Ishikawa (cell line): ENCODE results near the gene DIP2A.

ENCODE experiments used
- CEBPB ChIP-seq: IDR thresholded peaks from 2 replicates; pipeline ENCODE4 v1.6.1; 2012
- CREB1 ChIP-seq: IDR thresholded peaks from 2 replicates; pipeline ENCODE4 v1.6.1; 2012; ENCODE audit warnings: low read depth
- EGR1 ChIP-seq: IDR thresholded peaks from 2 replicates; pipeline ENCODE4 v1.6.1; 2012
- EP300 ChIP-seq: IDR thresholded peaks from 2 replicates; pipeline ENCODE4 v1.6.1; 2012; ENCODE audit warnings: borderline replicate concordance
- FOXM1 ChIP-seq: IDR thresholded peaks from 2 replicates; pipeline ENCODE4 v1.6.1; 2012; ENCODE audit warnings: low read depth, borderline replicate concordance
- NFIC ChIP-seq: IDR thresholded peaks from 2 replicates; pipeline ENCODE4 v1.6.1; 2012
- RAD21 ChIP-seq: IDR thresholded peaks from 2 replicates; pipeline ENCODE4 v1.6.1; 2012; ENCODE audit warnings: low read depth
- REST ChIP-seq: IDR thresholded peaks from 2 replicates; pipeline ENCODE4 v1.6.1; 2012; ENCODE audit warnings: low read depth, mild to moderate bottlenecking
- TAF1 ChIP-seq: IDR thresholded peaks from 2 replicates; pipeline ENCODE4 v1.6.1; 2012; ENCODE audit warnings: low read depth, mild to moderate bottlenecking
- TCF12 ChIP-seq: IDR thresholded peaks from 2 replicates; pipeline ENCODE4 v1.6.1; 2012; ENCODE audit warnings: low read depth
- TEAD4 ChIP-seq: IDR thresholded peaks from 2 replicates; pipeline ENCODE4 v1.6.1; 2012
- YY1 ChIP-seq: IDR thresholded peaks from 2 replicates; pipeline ENCODE4 v1.6.1; 2012; ENCODE audit warnings: low read depth
- ZBTB7A ChIP-seq: IDR thresholded peaks from 2 replicates; pipeline ENCODE4 v1.6.1; 2012; ENCODE audit warnings: low read depth
- TF ChIP-seq, protein P1 (sequence below): IDR thresholded peaks from 2 replicates; pipeline ENCODE4 v1.6.1; 2012
- TF ChIP-seq, protein P2 (sequence below): IDR thresholded peaks from 2 replicates; pipeline ENCODE4 v1.6.1; 2012

Gene DIP2A

GRCh38 chr21:46411236-46411635 lies 47.5 kb upstream of the DIP2A start:
- TF ChIP-seq YY1 (no peak), TAF1 (no peak), RAD21 (no peak), NFIC (no peak)

- TF ChIP-seq TAF1 = no peak
- no peak for TF ChIP-seq YY1
- TF ChIP-seq, protein P1, sequence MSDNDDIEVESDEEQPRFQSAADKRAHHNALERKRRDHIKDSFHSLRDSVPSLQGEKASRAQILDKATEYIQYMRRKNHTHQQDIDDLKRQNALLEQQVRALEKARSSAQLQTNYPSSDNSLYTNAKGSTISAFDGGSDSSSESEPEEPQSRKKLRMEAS = no peak
- TF ChIP-seq CEBPB = no peak
- no peak for TF ChIP-seq NFIC
- TF ChIP-seq FOXM1 = no peak
- TF ChIP-seq CREB1 = no peak
- no peak for TF ChIP-seq TCF12
- TF ChIP-seq, protein P2, sequence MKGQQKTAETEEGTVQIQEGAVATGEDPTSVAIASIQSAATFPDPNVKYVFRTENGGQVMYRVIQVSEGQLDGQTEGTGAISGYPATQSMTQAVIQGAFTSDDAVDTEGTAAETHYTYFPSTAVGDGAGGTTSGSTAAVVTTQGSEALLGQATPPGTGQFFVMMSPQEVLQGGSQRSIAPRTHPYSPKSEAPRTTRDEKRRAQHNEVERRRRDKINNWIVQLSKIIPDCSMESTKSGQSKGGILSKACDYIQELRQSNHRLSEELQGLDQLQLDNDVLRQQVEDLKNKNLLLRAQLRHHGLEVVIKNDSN = no peak
- TF ChIP-seq RAD21 = no peak
- TF ChIP-seq ZBTB7A = no peak
- TF ChIP-seq EP300 = no peak
- no peak for TF ChIP-seq REST
- TF ChIP-seq EGR1 = no peak
- no peak for TF ChIP-seq TEAD4
These were observed 47.0 kb upstream of the DIP2A start for GRCh38 chr21:46411691-46412090.

DNA sequence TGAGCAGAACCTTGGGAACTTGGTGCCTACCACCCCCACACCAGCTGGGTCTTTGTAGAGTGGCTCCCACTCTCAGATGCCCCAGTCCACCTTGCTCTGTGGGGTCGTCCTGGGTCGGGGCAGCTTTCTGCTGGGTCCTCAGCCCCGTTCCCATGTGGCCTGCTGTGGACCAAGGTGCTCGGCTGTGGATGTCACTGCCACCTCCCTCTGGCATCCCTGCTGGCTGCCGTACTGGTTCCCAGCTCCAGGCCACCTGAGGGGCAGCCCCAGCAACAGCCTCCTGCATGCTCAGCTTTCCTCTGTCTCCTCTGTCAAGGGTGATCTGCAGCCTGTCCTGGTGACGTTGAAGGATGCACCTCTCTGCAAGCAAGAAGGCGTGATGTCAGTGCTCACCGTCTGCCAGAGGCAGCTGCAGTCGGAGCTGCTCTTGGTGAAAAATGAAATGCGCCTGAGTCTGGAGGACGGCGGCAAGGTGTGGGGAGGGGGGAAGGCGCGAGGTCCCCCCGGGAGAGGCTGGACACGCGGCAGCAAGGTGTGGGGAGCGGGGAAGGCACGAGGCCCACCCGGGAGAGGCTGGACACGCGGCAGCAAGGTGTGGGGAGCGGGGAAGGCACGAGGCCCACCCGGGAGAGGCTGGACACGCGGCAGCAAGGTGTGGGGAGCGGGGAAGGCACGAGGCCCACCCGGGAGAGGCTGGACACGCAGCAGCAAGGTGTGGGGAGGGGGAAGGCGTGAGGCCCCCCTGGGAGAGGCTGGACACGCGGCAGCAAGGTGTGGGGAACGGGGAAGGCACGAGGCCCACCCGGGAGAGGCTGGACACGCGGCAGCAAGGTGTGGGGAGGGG lies 45.9 kb upstream of the DIP2A start:
- TF ChIP-seq CEBPB = no peak
- no peak for TF ChIP-seq REST
- TF ChIP-seq TCF12 = no peak
- TF ChIP-seq YY1 = no peak

DNA sequence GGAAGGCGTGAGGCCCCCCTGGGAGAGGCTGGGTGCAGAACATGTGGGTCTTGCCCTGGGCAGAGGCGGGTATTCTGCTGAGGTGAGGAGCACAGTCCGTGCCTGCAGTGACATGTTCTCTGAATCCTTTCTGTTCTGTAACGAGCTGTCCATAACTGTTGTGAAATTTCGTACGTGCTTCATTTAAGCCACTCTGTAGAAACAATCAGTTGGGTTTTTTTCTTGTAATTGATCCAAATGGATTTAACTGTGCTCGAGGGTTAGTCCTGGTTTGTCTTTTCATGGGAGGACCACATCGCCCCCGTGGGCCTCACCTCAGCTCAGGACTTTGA lies 45.4 kb upstream of the DIP2A start:
- no peak for TF ChIP-seq TCF12
- TF ChIP-seq, protein P1 = no peak
- no peak for TF ChIP-seq ZBTB7A
- TF ChIP-seq TEAD4 = no peak
- TF ChIP-seq CEBPB = no peak
- TF ChIP-seq EP300 = no peak
- no peak for TF ChIP-seq CREB1
- TF ChIP-seq, protein P2 = no peak
- no peak for TF ChIP-seq EGR1
- TF ChIP-seq TAF1 = no peak
- no peak for TF ChIP-seq NFIC
- TF ChIP-seq REST = no peak
- TF ChIP-seq YY1 = no peak
- no peak for TF ChIP-seq RAD21

GRCh38 chr21:46414965-46415275 lies 43.8 kb upstream of the DIP2A start:
- TF ChIP-seq EP300 (no peak), YY1 (no peak), ZBTB7A (no peak), REST (no peak)
